HepG2 (cell line): Measurements from ENCODE around the gene ADAMTS12. TPM values are rescaled to one million over a fixed set of nuclear protein-coding genes. Genes with fewer than 3 reads are reported as not detected.

ENCODE experiments used
- ATAC-seq: fragments of 200-7000 bp; cut with Tn5 transposase; 3 replicates; pipeline ENCODE4 v1.9.1; 2020; ENCODE audit warnings: mild to moderate bottlenecking, moderate library complexity
- BruUV-seq: library from RNA; stranded (reverse); fragments of 400-500 nt; replicated peaks from 2 replicates; lab custom pipeline; 2021; lab: Mats Ljungman, UMichigan
- CTCF ChIA-PET: fragments of 300-600 bp; formaldehyde crosslinking; extraction: SDS; loops from one replicate; lab custom pipeline; 2021; ENCODE audit warnings: low total read pairs, inconsistent platforms, low intra/inter-chr PET ratio; lab: Yijun Ruan, JAX
- POLR2A ChIA-PET: fragments of 350-600 bp; sonication (Branson Sonifier 250); formaldehyde crosslinking; loops from one replicate; lab custom pipeline; 2020; ENCODE audit warnings: antibody characterized with exemption, inconsistent platforms; lab: Yijun Ruan, JAX
- DNase-seq: peaks from one replicate; pipeline ENCODE4 v3.0.0-alpha.2; 2015; ENCODE audit warnings: low spot score
- FAIRE-seq: peaks from 3 replicates; lab custom pipeline; 2011; peaks lifted over from hg19 to GRCh38; lab: Jason Lieb, UNC
- H2AFZ ChIP-seq: one replicate; pipeline ENCODE4 v1.6.1; 2011; ENCODE audit warnings: low read length, inconsistent platforms
- H3K27ac ChIP-seq: fragments of 300-600 bp; 3 replicates; pipeline ENCODE4 v1.8.0; 2011; ENCODE audit warnings: mixed run types, mild to moderate bottlenecking, mixed read lengths, low read length, inconsistent platforms; ENCODE audit not compliant: insufficient read depth; ENCODE audit errors: extremely low read length
- H3K27me3 ChIP-seq, 2 experiments: fragments of 200-600 bp in 1 of 2; 2 replicates in 1 of 2; 3 replicates in 1 of 2; pipeline versions ENCODE4 v1.6.0 to v1.8.0; 2011; ENCODE audit warnings: low read length in 2 of 2, mild to moderate bottlenecking in 2 of 2, moderate library complexity in 2 of 2, inconsistent platforms in 1 of 2; ENCODE audit not compliant: insufficient read depth in 2 of 2, control insufficient read depth in 1 of 2
- H3K36me3 ChIP-seq, 2 experiments: fragments of 200-600 bp in 1 of 2; replicated peaks in 1 of 2; 2 replicates in 1 of 2; 3 replicates in 1 of 2; pipeline versions ENCODE4 v1.5.1 to v1.8.0; 2011; ENCODE audit warnings: low read length in 2 of 2, inconsistent platforms in 1 of 2; ENCODE audit not compliant: insufficient read depth in 2 of 2, control insufficient read depth in 1 of 2
- H3K4me1 ChIP-seq: 2 replicates; pipeline ENCODE4 v1.5.1; 2012; ENCODE audit warnings: low read length, inconsistent platforms; ENCODE audit not compliant: insufficient read depth
- H3K4me2 ChIP-seq: 2 replicates; pipeline ENCODE4 v1.6.0; 2011; ENCODE audit warnings: low read depth, low read length, inconsistent platforms
- H3K4me3 ChIP-seq, 3 experiments: fragments of 200-600 bp in 1 of 3; sonication (generic), shearing (Covaris generic) in 1 of 3; replicated peaks in 1 of 3; 2 replicates each; pipeline ENCODE4 v1.5.1; 2011 to 2016; ENCODE audit warnings: low read length in 3 of 3, inconsistent platforms in 2 of 3, low read depth in 2 of 3, mild to moderate bottlenecking in 2 of 3, control low read depth in 1 of 3, mixed read lengths in 1 of 3; ENCODE audit not compliant: insufficient read depth in 1 of 3
- H3K79me2 ChIP-seq: one replicate; pipeline ENCODE4 v1.6.1; 2011; ENCODE audit warnings: low read length, inconsistent platforms; ENCODE audit not compliant: insufficient read depth
- H3K9ac ChIP-seq: 2 replicates; pipeline ENCODE4 v1.6.0; 2011; ENCODE audit warnings: mild to moderate bottlenecking, low read depth, low read length, inconsistent platforms; ENCODE audit not compliant: insufficient read depth
- H3K9me3 ChIP-seq: 2 replicates; pipeline ENCODE4 v1.5.1; 2012; ENCODE audit warnings: mild to moderate bottlenecking, low read length
- H4K20me1 ChIP-seq: 2 replicates; pipeline ENCODE4 v1.6.0; 2011; ENCODE audit warnings: inconsistent platforms, mild to moderate bottlenecking, low read length, moderate library complexity; ENCODE audit not compliant: insufficient read depth
- ATF7-NPFF ChIP-seq: sonication (generic); formaldehyde crosslinking; IDR thresholded peaks from 2 replicates; pipeline ENCODE4 v1.8.1; 2023; ENCODE audit warnings: mild to moderate bottlenecking, low read depth, missing genetic modification reagents, moderate library complexity
- CEBPG ChIP-seq: IDR thresholded peaks from 2 replicates; pipeline ENCODE4 v1.6.1; 2016
- ERF ChIP-seq: IDR thresholded peaks from 2 replicates; pipeline ENCODE4 v1.6.1; 2018; ENCODE audit warnings: missing biosample characterization, missing genetic modification reagents
- GFI1 ChIP-seq: sonication (generic); formaldehyde crosslinking; IDR thresholded peaks from 2 replicates; pipeline ENCODE4 v1.5.0; 2020; ENCODE audit warnings: missing genetic modification reagents, mild to moderate bottlenecking, borderline replicate concordance
- SAFB2 ChIP-seq: sonication (generic); formaldehyde crosslinking; IDR thresholded peaks from 2 replicates; pipeline ENCODE4 v1.5.1; 2020; ENCODE audit warnings: missing genetic modification reagents, low read depth, mild to moderate bottlenecking, borderline replicate concordance
- SP1 ChIP-seq, 2 experiments: fragments of 450-650 bp in 1 of 2; sonication (generic) in 1 of 2; formaldehyde crosslinking in 1 of 2; IDR thresholded peaks; 2 replicates each; pipeline versions ENCODE4 v1.4.0 to v1.6.1; 2016 to 2020; ENCODE audit warnings: missing genetic modification reagents in 1 of 2
- SP140L ChIP-seq: sonication (generic); formaldehyde crosslinking; IDR thresholded peaks from 2 replicates; pipeline ENCODE4 v1.4.0; 2020; ENCODE audit warnings: missing genetic modification reagents, borderline replicate concordance
- TRIM24 ChIP-seq: sonication (generic); formaldehyde crosslinking; IDR thresholded peaks from 2 replicates; pipeline ENCODE4 v1.8.0; 2022; ENCODE audit warnings: mild to moderate bottlenecking, missing genetic modification reagents
- ZBTB2 ChIP-seq: sonication (generic); formaldehyde crosslinking; IDR thresholded peaks from 2 replicates; pipeline ENCODE4 v1.8.0; 2022; ENCODE audit warnings: low read depth, missing genetic modification reagents
- ZBTB42 ChIP-seq: sonication (generic); formaldehyde crosslinking; IDR thresholded peaks from 2 replicates; pipeline ENCODE4 v1.5.0; 2020; ENCODE audit warnings: mild to moderate bottlenecking, missing genetic modification reagents
- ZFP37 ChIP-seq: sonication (generic); formaldehyde crosslinking; IDR thresholded peaks from 2 replicates; pipeline ENCODE4 v1.4.0; 2020; ENCODE audit warnings: missing genetic modification reagents, borderline replicate concordance
- ZNF207 ChIP-seq: fragments of 450-650 bp; IDR thresholded peaks from 2 replicates; pipeline ENCODE4 v1.6.1; 2016; ENCODE audit warnings: antibody characterized with exemption, borderline replicate concordance
- ZNF33A ChIP-seq: sonication (generic); formaldehyde crosslinking; IDR thresholded peaks from 2 replicates; pipeline ENCODE4 v1.5.1; 2020; ENCODE audit warnings: missing genetic modification reagents, mild to moderate bottlenecking, moderate library complexity, borderline replicate concordance
- ZNF619 ChIP-seq: sonication (generic); formaldehyde crosslinking; IDR thresholded peaks from 2 replicates; pipeline ENCODE4 v1.4.0; 2020; ENCODE audit warnings: mild to moderate bottlenecking, missing genetic modification reagents
- ZSCAN20 ChIP-seq: sonication (generic); formaldehyde crosslinking; IDR thresholded peaks from 2 replicates; pipeline ENCODE4 v1.4.0; 2020; ENCODE audit warnings: missing genetic modification reagents, mild to moderate bottlenecking, borderline replicate concordance
- WGBS: methylation state at CpG from one replicate; pipeline ENCODE4 v1.1.6; 2017; ENCODE audit warnings: low lambda C conversion rate; 5-methylcytosine and 5-hydroxymethylcytosine counted together
- in situ Hi-C: cut with HindIII; loops from 2 replicates; pipeline ENCODE4 v1.10.0; 2017; ENCODE audit warnings: low pct_unique_long_range_greater_than_20kb; ENCODE audit not compliant: extremely low pct_ligation_motif_present
- intact Hi-C: fragments of 100-400 bp; cut with micrococcal nuclease; formaldehyde crosslinking; loops from one replicate; pipeline ENCODE4 v1.10.0; 2022; ENCODE audit not compliant: unreplicated experiment
- polyA plus RNA-seq, 8 experiments: library from polyadenylated mRNA; depleted of rRNA in 3 of 8; stranded (reverse) in 7 of 8; unstranded in 1 of 8; fragments of >200 nt; fragmentation: Illumina TruSeq in 4 of 8; extraction: Trizol in 4 of 8; gene quantifications; 2 replicates each; pipeline versions ENCODE4 v1.2.1 to v1.2.3, GENCODE V29; 2011 to 2016; ENCODE audit warnings: low read depth in 4 of 8, missing spikeins in 1 of 8, mixed read lengths in 1 of 8; ENCODE audit not compliant: insufficient read depth in 1 of 8
- total RNA-seq, 5 experiments: library from RNA; depleted of rRNA; stranded (reverse); fragments of >200 nt; fragmentation: Illumina TruSeq; extraction: Trizol; gene quantifications; 2 replicates each; pipeline ENCODE4 v1.2.3, GENCODE V29; 2016; ENCODE audit warnings: low read depth in 1 of 5
- TF ChIP-seq, protein P1 (sequence below): sonication (generic); formaldehyde crosslinking; IDR thresholded peaks from 2 replicates; pipeline ENCODE4 v1.4.0; 2020; ENCODE audit warnings: missing genetic modification reagents
- TF ChIP-seq, protein P2 (sequence below): sonication (generic); formaldehyde crosslinking; conservative IDR thresholded peaks from 2 replicates; pipeline ENCODE4 v1.8.0; 2022; ENCODE audit warnings: low read depth, missing genetic modification reagents

ADAMTS12 gene
- total and polyA plus RNA-seq, 2 of the 13 experiments (the other 11 are each of a cell fraction or from before 2014, with no cell fraction given): 0.03 TPM; not detected in 1

DNA sequence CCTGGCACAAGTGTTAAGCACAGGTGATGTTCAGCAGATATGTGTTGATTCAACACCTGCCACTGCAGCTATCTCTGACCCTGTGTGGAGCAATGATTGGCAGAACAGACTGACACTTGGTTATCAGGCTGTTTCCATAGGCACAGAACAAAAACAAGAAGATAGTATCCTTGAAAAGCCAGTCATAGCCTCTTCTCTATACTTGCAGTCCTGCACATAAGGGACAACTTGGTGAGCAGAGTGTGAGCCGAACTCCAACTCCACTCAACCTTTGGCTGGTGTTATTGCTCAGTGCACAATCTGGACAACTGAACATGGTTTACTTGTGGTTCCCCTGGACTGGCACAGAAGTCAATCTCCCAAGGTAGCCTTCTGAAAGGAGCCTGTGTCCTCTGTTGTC, 99.2 kb downstream of the ADAMTS12 start:
- intact Hi-C loops (no loop called here), in situ Hi-C loops (no loop called here)
- ATAC-seq: no peak
- no peaks in the 10 kb centered on the region for H3K4me1 ChIP-seq
- FAIRE-seq: no peak
- H3K9me3 ChIP-seq: no peaks in the 10 kb centered on the region
- H3K36me3 ChIP-seq: no peaks in the 10 kb centered on the region
- H3K4me3 ChIP-seq: no peak overlapping the region
- 0 out of 5 replicates have a peak, but pooled peaks cover 0 to 4% of the 10 kb centered on the region in 2 experiments for H3K27me3 ChIP-seq
- no peak overlapping the region for H3K9ac ChIP-seq
- CTCF ChIA-PET: no interaction called here
- H2AFZ ChIP-seq: no peak overlapping the region
- no peak for DNase-seq
- H3K27ac ChIP-seq: no peak overlapping the region
- WGBS: 44% methylated on average over 1 of the region's 1 CpG
- TF ChIP-seq CEBPG (CRISPR knock-in tag) (no peak), ZBTB2 (CRISPR knock-in tag) (no peak), ZNF619 (no peak), SAFB2 (no peak), SP1 (IDR thresholded peaks at IDR 0.05) (no peak), SP1 (CRISPR knock-in tag; IDR thresholded peaks at IDR 0.05) (no peak), ATF7-NPFF (CRISPR knock-in tag) (no peak), ZNF207 (no peak), ZSCAN20 (CRISPR knock-in tag) (no peak), GFI1 (CRISPR knock-in tag) (no peak), ZFP37 (CRISPR knock-in tag) (no peak), ZNF33A (no peak), ERF (CRISPR knock-in tag) (no peak), ZBTB42 (CRISPR knock-in tag) (no peak), SP140L (CRISPR knock-in tag) (no peak), TRIM24 (no peak)
- TF ChIP-seq, protein P1, sequence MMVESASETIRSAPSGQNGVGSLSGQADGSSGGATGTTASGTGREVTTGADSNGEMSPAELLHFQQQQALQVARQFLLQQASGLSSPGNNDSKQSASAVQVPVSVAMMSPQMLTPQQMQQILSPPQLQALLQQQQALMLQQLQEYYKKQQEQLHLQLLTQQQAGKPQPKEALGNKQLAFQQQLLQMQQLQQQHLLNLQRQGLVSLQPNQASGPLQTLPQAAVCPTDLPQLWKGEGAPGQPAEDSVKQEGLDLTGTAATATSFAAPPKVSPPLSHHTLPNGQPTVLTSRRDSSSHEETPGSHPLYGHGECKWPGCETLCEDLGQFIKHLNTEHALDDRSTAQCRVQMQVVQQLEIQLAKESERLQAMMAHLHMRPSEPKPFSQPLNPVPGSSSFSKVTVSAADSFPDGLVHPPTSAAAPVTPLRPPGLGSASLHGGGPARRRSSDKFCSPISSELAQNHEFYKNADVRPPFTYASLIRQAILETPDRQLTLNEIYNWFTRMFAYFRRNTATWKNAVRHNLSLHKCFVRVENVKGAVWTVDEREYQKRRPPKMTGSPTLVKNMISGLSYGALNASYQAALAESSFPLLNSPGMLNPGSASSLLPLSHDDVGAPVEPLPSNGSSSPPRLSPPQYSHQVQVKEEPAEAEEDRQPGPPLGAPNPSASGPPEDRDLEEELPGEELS (CRISPR knock-in tag): no peak
- TF ChIP-seq, protein P2, sequence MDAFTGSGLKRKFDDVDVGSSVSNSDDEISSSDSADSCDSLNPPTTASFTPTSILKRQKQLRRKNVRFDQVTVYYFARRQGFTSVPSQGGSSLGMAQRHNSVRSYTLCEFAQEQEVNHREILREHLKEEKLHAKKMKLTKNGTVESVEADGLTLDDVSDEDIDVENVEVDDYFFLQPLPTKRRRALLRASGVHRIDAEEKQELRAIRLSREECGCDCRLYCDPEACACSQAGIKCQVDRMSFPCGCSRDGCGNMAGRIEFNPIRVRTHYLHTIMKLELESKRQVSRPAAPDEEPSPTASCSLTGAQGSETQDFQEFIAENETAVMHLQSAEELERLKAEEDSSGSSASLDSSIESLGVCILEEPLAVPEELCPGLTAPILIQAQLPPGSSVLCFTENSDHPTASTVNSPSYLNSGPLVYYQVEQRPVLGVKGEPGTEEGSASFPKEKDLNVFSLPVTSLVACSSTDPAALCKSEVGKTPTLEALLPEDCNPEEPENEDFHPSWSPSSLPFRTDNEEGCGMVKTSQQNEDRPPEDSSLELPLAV: no peak
- no peaks in the 10 kb centered on the region for H3K79me2 ChIP-seq
- BruUV-seq: no TSS peak
- no peak overlapping the region for H3K4me2 ChIP-seq
- no peaks in the 10 kb centered on the region for H4K20me1 ChIP-seq
- POLR2A ChIA-PET: no interaction called here
